ENCODE measurements around the gene MAMDC2. TPM values are rescaled to one million over a fixed set of nuclear protein-coding genes. Genes with fewer than 3 reads are reported as not detected.

Gene MAMDC2
- total and polyA plus RNA-seq, 2 donors, result 0.47 to 1.2 TPM

DNA sequence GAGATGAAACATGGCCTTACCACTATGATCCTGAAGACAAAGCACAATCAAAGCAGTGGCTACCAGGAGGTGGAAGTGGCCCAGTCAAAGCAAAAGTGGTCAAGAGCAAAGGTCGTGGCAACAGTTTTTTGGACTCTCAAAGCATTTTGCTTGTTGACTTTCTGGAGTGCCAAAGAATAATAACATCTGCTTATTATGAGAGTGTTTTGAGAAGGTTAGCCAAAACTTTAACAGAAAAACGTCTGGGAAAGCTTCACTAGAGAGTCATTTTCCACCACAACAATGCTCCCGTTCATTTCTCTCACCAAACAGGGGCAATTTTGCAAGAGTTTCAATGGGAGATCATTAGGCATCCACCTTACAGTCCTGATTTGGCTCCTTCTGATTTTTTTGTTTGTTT is 33.6 kb upstream of the MAMDC2 start:
- no peak overlapping the region for H3K4me3 ChIP-seq (ENCODE audit: low read length in 2 of 2)
- DNase-seq (ENCODE audit: low read depth in 6 of 9, low spot score in 9 of 9), result no peak
- H3K36me3 ChIP-seq (ENCODE audit: control insufficient read depth in 2 of 2, insufficient read depth in 2 of 2, low read length in 1 of 2), result no peaks in the 10 kb centered on the region
- H3K27ac ChIP-seq (ENCODE audit: low read depth in 1 of 2, low read length in 1 of 2), result no peak overlapping the region
- H3K4me1 ChIP-seq (ENCODE audit: control insufficient read depth in 2 of 2, insufficient read depth in 2 of 2, low read length in 2 of 2), result no peaks in the 10 kb centered on the region
- 85% methylated on average over 3 of the region's 3 CpGs for WGBS
- no peaks in the 10 kb centered on the region for H3K27me3 ChIP-seq (ENCODE audit: control insufficient read depth in 2 of 2, insufficient read depth in 1 of 2, low read length in 1 of 2)
- no peaks in the 10 kb centered on the region for H3K9me3 ChIP-seq (ENCODE audit: control insufficient read depth in 2 of 2, insufficient read depth in 1 of 2, low read length in 1 of 2)

GRCh38 chr9:70011366-70011765 is 32.3 kb upstream of the MAMDC2 start:
- no peaks in the 10 kb centered on the region for H3K9me3 ChIP-seq (ENCODE audit: control insufficient read depth in 2 of 2, insufficient read depth in 1 of 2, low read length in 1 of 2)
- WGBS, result 81% methylated on average over 1 of the region's 1 CpG
- H3K4me3 ChIP-seq (ENCODE audit: low read length in 2 of 2), result no peak overlapping the region
- no peak overlapping the region for H3K27ac ChIP-seq (ENCODE audit: low read depth in 1 of 2, low read length in 1 of 2)
- DNase-seq (ENCODE audit: low read depth in 6 of 9, low spot score in 9 of 9), result no peak
- H3K4me1 ChIP-seq (ENCODE audit: control insufficient read depth in 2 of 2, insufficient read depth in 2 of 2, low read length in 2 of 2), result no peaks in the 10 kb centered on the region
- no peaks in the 10 kb centered on the region for H3K27me3 ChIP-seq (ENCODE audit: control insufficient read depth in 2 of 2, insufficient read depth in 1 of 2, low read length in 1 of 2)
- H3K36me3 ChIP-seq (ENCODE audit: control insufficient read depth in 2 of 2, insufficient read depth in 2 of 2, low read length in 1 of 2), result no peaks in the 10 kb centered on the region

GRCh38 chr9:70012569-70012968 is 31.1 kb upstream of the MAMDC2 start:
- no peaks in the 10 kb centered on the region for H3K9me3 ChIP-seq (ENCODE audit: control insufficient read depth in 2 of 2, insufficient read depth in 1 of 2, low read length in 1 of 2)

DNA sequence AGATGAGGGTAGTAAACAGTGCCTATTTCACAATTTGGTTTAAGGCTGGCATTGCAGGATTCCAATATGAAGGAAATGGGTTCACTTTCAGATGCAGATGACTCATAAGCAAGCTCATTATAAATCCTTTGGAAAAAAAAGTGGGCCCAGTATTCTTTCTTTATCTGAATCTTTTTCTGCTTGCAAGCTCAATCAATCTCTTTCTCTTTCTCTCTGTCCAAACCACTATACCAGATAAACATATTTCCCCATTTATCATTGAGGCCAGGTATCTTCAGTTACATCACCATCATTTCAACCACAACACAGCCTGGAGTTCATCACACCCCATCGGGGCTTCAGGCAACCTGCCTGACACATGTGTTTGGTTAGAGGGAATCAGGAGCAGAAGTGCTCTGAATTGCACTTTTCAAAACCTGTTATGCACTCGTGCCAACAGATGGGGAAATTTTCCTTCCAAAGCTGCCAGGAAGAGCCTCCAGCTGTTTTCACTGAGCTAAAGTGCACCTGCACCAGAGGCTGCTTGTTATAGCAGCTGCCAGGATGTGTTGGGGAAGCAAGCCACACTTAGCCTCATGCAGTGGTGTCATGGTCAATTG is 30.0 kb upstream of the MAMDC2 start:
- Histone ChIP-seq H3K36me3 (ENCODE audit: control insufficient read depth in 2 of 2, insufficient read depth in 2 of 2, low read length in 1 of 2) (no peaks in the 10 kb centered on the region), H3K4me1 (ENCODE audit: control insufficient read depth in 2 of 2, insufficient read depth in 2 of 2, low read length in 2 of 2) (no peaks in the 10 kb centered on the region), H3K9me3 (ENCODE audit: control insufficient read depth in 2 of 2, insufficient read depth in 1 of 2, low read length in 1 of 2) (no peaks in the 10 kb centered on the region), H3K27ac (ENCODE audit: low read depth in 1 of 2, low read length in 1 of 2) (no peak overlapping the region), H3K4me3 (ENCODE audit: low read length in 2 of 2) (no peak overlapping the region), H3K27me3 (ENCODE audit: control insufficient read depth in 2 of 2, insufficient read depth in 1 of 2, low read length in 1 of 2) (no peaks in the 10 kb centered on the region)
- DNase-seq (ENCODE audit: low read depth in 6 of 9, low spot score in 9 of 9), result no peak
- 61% methylated on average over 2 of the region's 2 CpGs for WGBS

More at GRCh38 chr9:70012569-70012968, 31.1 kb upstream of the MAMDC2 start:
- no peaks in the 10 kb centered on the region for H3K36me3 ChIP-seq (ENCODE audit: control insufficient read depth in 2 of 2, insufficient read depth in 2 of 2, low read length in 1 of 2)
- no peak overlapping the region for H3K27ac ChIP-seq (ENCODE audit: low read depth in 1 of 2, low read length in 1 of 2)
- no peaks in the 10 kb centered on the region for H3K27me3 ChIP-seq (ENCODE audit: control insufficient read depth in 2 of 2, insufficient read depth in 1 of 2, low read length in 1 of 2)
- DNase-seq (ENCODE audit: low read depth in 6 of 9, low spot score in 9 of 9), result no peak
- no peak overlapping the region for H3K4me3 ChIP-seq (ENCODE audit: low read length in 2 of 2)
- no peaks in the 10 kb centered on the region for H3K4me1 ChIP-seq (ENCODE audit: control insufficient read depth in 2 of 2, insufficient read depth in 2 of 2, low read length in 2 of 2)
- WGBS, result 96% methylated on average over 1 of the region's 1 CpG

GRCh38 chr9:70015099-70015498 is 28.5 kb upstream of the MAMDC2 start:
- Histone ChIP-seq H3K4me1 (ENCODE audit: control insufficient read depth in 2 of 2, insufficient read depth in 2 of 2, low read length in 2 of 2) (no peaks in the 10 kb centered on the region), H3K27ac (ENCODE audit: low read depth in 1 of 2, low read length in 1 of 2) (no peak overlapping the region), H3K9me3 (ENCODE audit: control insufficient read depth in 2 of 2, insufficient read depth in 1 of 2, low read length in 1 of 2) (no peaks in the 10 kb centered on the region), H3K27me3 (ENCODE audit: control insufficient read depth in 2 of 2, insufficient read depth in 1 of 2, low read length in 1 of 2) (no peaks in the 10 kb centered on the region), H3K36me3 (ENCODE audit: control insufficient read depth in 2 of 2, insufficient read depth in 2 of 2, low read length in 1 of 2) (no peaks in the 10 kb centered on the region), H3K4me3 (ENCODE audit: low read length in 2 of 2) (no peak overlapping the region)
- DNase-seq (ENCODE audit: low read depth in 6 of 9, low spot score in 9 of 9), result no peak
- WGBS, result 92% methylated on average over 1 of the region's 1 CpG

GRCh38 chr9:70020217-70020616 is 23.4 kb upstream of the MAMDC2 start:
- no peaks in the 10 kb centered on the region for H3K9me3 ChIP-seq (ENCODE audit: control insufficient read depth in 2 of 2, insufficient read depth in 1 of 2, low read length in 1 of 2)
- DNase-seq (ENCODE audit: low read depth in 6 of 9, low spot score in 9 of 9), result no peak
- 93% methylated on average over 5 of the region's 5 CpGs for WGBS
- no peak overlapping the region for H3K4me3 ChIP-seq (ENCODE audit: low read length in 2 of 2)
- H3K4me1 ChIP-seq (ENCODE audit: control insufficient read depth in 2 of 2, insufficient read depth in 2 of 2, low read length in 2 of 2), result no peaks in the 10 kb centered on the region
- no peaks in the 10 kb centered on the region for H3K36me3 ChIP-seq (ENCODE audit: control insufficient read depth in 2 of 2, insufficient read depth in 2 of 2, low read length in 1 of 2)
- H3K27me3 ChIP-seq (ENCODE audit: control insufficient read depth in 2 of 2, insufficient read depth in 1 of 2, low read length in 1 of 2), result no peaks in the 10 kb centered on the region
- H3K27ac ChIP-seq (ENCODE audit: low read depth in 1 of 2, low read length in 1 of 2), result no peak overlapping the region

DNA sequence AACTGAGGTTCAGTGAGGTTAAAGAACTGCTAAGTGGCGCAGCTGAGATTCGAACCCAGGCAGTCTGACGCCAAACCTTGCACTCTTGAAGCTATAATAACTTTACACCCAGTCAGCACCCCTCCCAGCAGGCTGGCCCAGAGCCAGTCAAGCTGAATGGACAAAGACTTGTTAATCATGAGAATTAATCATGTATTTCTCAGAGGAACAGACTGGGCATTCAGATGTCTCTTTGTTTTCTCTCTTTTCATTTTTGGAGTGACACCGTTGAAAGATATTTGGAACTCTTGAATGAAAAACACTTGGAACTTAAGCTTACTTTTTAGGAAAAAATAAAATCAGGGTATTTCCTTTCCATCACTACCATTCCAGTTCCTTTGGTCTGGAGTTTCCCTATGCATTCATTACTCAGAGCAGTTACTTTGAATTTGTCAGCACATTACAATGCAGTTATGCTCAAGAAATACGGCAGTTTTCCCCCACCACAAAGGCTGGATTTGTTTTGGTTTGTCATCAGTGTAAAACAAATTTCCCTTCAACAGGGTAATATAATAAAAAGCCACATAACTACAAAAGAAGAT is 22.6 kb upstream of the MAMDC2 start:
- DNase-seq (ENCODE audit: low read depth in 6 of 9, low spot score in 9 of 9), result no peak
- Histone ChIP-seq H3K36me3 (ENCODE audit: control insufficient read depth in 2 of 2, insufficient read depth in 2 of 2, low read length in 1 of 2) (no peaks in the 10 kb centered on the region), H3K27me3 (ENCODE audit: control insufficient read depth in 2 of 2, insufficient read depth in 1 of 2, low read length in 1 of 2) (no peaks in the 10 kb centered on the region), H3K4me3 (ENCODE audit: low read length in 2 of 2) (no peak overlapping the region), H3K27ac (ENCODE audit: low read depth in 1 of 2, low read length in 1 of 2) (no peak overlapping the region), H3K4me1 (ENCODE audit: control insufficient read depth in 2 of 2, insufficient read depth in 2 of 2, low read length in 2 of 2) (no peaks in the 10 kb centered on the region), H3K9me3 (ENCODE audit: control insufficient read depth in 2 of 2, insufficient read depth in 1 of 2, low read length in 1 of 2) (no peaks in the 10 kb centered on the region)
- WGBS, result 82% methylated on average over 5 of the region's 5 CpGs

GRCh38 chr9:70028287-70028686 is 15.4 kb upstream of the MAMDC2 start:
- WGBS, result 79% methylated on average over 5 of the region's 5 CpGs
- no peak for DNase-seq (ENCODE audit: low read depth in 6 of 9, low spot score in 9 of 9)

GRCh38 chr9:70030156-70030555 is 13.5 kb upstream of the MAMDC2 start:
- no peaks in the 10 kb centered on the region for H3K4me1 ChIP-seq (ENCODE audit: control insufficient read depth in 2 of 2, insufficient read depth in 2 of 2, low read length in 2 of 2)
- H3K27me3 ChIP-seq (ENCODE audit: control insufficient read depth in 2 of 2, insufficient read depth in 1 of 2, low read length in 1 of 2), result no peaks in the 10 kb centered on the region
- H3K36me3 ChIP-seq (ENCODE audit: control insufficient read depth in 2 of 2, insufficient read depth in 2 of 2, low read length in 1 of 2), result no peaks in the 10 kb centered on the region
- 89% methylated on average over 1 of the region's 1 CpG for WGBS
- no peak for DNase-seq (ENCODE audit: low read depth in 6 of 9, low spot score in 9 of 9)
- no peaks in the 10 kb centered on the region for H3K9me3 ChIP-seq (ENCODE audit: control insufficient read depth in 2 of 2, insufficient read depth in 1 of 2, low read length in 1 of 2)
- H3K4me3 ChIP-seq (ENCODE audit: low read length in 2 of 2), result no peak overlapping the region
- H3K27ac ChIP-seq (ENCODE audit: low read depth in 1 of 2, low read length in 1 of 2), result no peak overlapping the region

More at GRCh38 chr9:70028287-70028686, 15.4 kb upstream of the MAMDC2 start:
- Histone ChIP-seq H3K27ac (ENCODE audit: low read depth in 1 of 2, low read length in 1 of 2) (no peak overlapping the region), H3K9me3 (ENCODE audit: control insufficient read depth in 2 of 2, insufficient read depth in 1 of 2, low read length in 1 of 2) (no peaks in the 10 kb centered on the region), H3K27me3 (ENCODE audit: control insufficient read depth in 2 of 2, insufficient read depth in 1 of 2, low read length in 1 of 2) (no peaks in the 10 kb centered on the region), H3K4me3 (ENCODE audit: low read length in 2 of 2) (no peak overlapping the region), H3K4me1 (ENCODE audit: control insufficient read depth in 2 of 2, insufficient read depth in 2 of 2, low read length in 2 of 2) (no peaks in the 10 kb centered on the region), H3K36me3 (ENCODE audit: control insufficient read depth in 2 of 2, insufficient read depth in 2 of 2, low read length in 1 of 2) (no peaks in the 10 kb centered on the region)
